Measurements from ENCODE around the gene SLCO2B1. TPM values are rescaled to one million over a fixed set of nuclear protein-coding genes. Genes with fewer than 3 reads are reported as not detected.

The SLCO2B1 gene
- polyA plus RNA-seq, 3 donors = 15.2 to 23.4 (median 16.5) TPM

DNA sequence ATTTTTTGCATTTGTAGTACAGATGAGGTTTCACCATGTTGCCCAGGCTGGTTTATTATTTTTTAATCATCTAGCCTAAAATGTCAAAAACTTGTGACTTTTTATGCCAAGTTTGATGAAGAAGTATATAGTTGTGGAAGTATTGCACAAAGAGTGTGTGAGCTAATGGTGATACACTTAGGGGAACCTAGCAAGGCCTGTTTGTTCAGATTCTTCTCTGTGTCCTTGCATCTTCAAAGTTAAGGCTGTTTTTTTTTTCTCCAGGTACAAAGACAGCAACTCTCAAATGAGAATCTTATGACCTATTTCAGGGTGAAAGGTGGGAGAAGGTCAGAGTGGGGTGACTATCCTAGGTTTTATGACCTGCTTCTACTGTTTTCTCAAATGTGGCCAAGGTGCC is 7.3 kb downstream of the SLCO2B1 start:
- H3K27ac ChIP-seq (ENCODE audit: low read depth, low read length) = no peak overlapping the region

DNA sequence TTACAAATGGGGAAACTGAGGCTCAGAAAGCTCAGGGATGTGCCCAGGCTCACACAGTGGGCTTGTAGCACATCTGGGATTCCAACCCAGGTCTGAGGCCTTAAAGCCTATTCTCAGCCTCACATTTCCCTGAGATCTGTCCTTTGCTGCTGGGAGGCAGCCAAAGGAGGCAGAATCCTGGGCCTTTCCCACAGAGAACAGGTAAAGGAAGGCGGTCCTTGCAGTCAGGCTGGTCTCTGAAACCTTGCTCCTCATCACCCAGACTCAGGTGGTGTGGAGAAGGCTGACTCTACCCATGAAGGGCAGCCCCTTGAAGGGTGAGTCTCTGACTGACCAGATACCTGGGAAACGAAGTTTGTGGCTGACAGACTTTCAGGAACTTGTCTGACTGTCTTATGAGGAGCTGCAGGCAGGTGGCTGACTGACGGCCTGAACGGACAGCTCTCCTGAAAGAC is 7.8 kb downstream of the SLCO2B1 start:
- H3K27ac ChIP-seq (ENCODE audit: low read depth, low read length) = no peak overlapping the region
- WGBS, 3 donors = 56 to 91% (median 85%) methylated on average over 4 of the region's 4 CpGs

DNA sequence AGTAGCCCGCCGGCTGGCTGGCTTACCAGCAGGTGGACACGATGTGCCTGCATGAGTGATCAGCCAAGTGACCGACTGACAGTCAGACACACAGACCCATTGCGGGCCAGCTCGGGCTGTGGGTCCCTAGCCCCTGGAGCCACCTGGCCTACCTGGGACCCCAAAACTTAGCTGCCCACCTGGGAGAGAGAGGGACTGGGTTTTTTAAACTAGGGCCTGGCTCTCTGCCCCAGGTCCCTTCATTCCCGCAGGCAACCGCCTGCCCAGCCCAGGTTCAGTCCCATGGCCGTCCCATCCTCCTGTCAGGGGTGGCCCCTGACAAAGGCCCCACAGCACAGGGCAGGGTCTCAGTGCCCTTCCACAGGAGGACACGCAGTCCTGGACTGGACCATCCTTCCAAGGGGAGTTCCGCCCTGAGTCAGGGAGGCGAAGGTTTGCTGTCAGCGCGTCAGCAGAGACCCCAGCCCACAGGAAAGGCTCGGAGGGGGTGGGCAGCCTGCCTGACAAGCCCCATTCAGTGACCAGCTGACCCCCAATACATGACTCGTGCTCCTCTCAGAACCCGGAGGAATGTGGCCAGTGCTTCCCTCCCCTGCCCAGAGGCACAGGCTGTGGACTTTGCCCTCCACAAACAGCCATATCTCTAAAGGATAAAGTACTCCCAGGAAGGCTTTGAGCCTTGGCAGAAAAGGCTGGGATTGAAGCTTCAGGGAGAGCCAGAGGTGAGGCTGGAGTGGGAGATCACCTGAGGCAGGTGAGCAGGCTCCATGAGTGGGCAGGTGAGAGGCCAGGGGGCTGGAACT is 8.4 kb downstream of the SLCO2B1 start:
- H3K27ac ChIP-seq (ENCODE audit: low read depth, low read length) = no peak overlapping the region
- WGBS, 3 donors = 48 to 89% (median 85%) methylated on average over 16 to 17 of the region's 17 CpGs

DNA sequence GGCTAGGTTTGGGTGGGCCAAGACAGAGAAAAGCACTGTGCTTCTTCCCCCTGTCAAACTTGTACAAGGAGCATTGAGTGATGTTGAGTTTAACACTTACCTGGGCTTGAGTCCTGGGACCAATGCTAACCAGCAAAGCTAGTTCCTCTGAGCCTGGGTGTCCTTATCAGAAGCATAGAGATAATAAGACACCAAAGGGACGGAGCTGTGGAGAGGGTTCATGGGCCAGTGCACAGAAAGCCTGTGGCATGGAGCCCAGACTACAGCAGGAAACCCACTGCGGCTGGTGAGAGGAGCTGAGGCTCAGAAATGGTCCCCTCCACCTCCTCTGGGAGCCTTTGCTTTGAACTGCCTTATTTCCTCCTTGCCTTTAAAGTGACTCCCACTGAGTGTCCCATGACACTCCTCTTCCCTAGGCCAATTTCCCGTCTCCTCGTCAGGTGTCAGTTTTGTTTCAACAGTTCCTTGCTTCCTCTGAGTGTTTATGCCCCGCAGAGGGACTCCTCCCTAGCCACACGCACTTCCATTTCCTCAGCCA is 9.4 kb downstream of the SLCO2B1 start:
- H3K27ac ChIP-seq (ENCODE audit: low read depth, low read length) = no peak overlapping the region
- 45 to 61% (median 57%) methylated on average over 6 of the region's 6 CpGs for WGBS, 3 donors

DNA sequence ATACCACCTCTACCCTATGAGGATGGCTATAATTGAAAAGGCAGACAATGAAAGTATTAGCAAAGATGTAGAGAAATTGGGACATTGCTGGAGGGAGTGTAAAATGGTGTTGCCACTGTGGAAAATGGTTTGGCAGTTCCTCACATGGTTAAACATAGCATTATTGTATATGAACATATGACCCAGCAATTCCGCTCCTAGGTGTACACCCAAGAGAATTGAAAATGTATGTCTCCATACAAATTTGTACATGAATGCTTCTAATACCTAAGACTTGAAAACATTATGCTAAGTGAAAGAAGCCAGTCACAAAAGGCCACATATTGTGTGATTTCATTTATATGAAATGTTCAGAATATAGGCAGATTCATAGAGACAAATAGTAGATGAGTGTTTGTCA is 10.0 kb downstream of the SLCO2B1 start:
- WGBS, 3 donors = 90 to 97% (median 95%) methylated on average over 1 of the region's 1 CpG

DNA sequence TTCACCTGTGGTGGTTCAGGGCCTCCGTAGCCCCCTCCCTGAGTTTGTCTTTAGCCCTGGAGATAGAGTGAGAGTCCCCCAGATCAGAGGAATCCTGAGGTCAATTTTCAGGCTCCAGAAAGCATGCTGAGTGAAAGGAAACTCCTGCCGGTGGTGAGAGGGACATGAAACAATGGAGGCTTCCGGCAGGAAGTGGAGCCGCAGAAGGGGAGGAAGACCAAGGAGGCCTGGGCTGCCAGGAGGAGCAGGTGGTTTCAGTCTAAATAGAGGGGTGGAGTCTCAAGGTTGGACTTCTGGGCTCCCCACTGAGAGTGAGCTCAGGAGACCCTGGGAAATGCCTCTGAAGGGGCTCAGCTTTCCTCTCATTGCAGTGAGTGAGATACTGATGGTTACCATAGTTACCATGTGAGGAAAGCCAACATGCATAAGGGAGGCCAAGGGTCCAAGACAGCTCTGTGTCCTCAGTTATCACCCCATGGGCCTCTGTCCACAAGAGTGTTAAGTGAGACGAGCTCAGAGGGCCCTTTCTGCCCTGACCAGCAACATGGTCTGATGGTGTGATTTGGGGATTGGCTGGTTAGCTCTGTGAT is 10.7 kb downstream of the SLCO2B1 start:
- H3K27ac ChIP-seq (ENCODE audit: low read depth, low read length) = no peak overlapping the region
- 53 to 89% (median 73%) methylated on average over 5 of the region's 5 CpGs for WGBS, 3 donors

More for the DNA sequence above, 10.0 kb downstream of the SLCO2B1 start:
- no peak overlapping the region for H3K27ac ChIP-seq (ENCODE audit: low read depth, low read length)

DNA sequence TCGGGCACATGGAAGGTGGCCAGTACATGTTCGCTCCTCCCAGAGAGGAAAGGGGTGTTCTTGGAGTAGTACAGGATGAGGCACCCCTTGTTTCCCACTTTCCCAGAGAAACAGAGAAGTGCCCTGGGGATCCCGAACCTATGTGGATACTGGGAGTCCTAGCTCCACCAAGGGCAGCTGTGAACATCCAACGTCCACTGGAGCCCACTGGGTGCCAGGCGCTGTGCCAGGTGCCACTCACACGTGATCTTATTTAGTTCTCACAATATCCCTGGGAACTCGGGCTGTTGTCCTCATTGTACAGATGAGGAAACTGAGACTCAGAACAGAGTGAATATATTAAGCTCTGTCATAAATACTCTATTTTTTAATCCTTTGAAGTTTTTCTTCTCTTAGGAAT is 12.0 kb downstream of the SLCO2B1 start:
- no peak overlapping the region for H3K27ac ChIP-seq (ENCODE audit: low read depth, low read length)
- 86 to 92% (median 89%) methylated on average over 7 of the region's 7 CpGs for WGBS, 3 donors

DNA sequence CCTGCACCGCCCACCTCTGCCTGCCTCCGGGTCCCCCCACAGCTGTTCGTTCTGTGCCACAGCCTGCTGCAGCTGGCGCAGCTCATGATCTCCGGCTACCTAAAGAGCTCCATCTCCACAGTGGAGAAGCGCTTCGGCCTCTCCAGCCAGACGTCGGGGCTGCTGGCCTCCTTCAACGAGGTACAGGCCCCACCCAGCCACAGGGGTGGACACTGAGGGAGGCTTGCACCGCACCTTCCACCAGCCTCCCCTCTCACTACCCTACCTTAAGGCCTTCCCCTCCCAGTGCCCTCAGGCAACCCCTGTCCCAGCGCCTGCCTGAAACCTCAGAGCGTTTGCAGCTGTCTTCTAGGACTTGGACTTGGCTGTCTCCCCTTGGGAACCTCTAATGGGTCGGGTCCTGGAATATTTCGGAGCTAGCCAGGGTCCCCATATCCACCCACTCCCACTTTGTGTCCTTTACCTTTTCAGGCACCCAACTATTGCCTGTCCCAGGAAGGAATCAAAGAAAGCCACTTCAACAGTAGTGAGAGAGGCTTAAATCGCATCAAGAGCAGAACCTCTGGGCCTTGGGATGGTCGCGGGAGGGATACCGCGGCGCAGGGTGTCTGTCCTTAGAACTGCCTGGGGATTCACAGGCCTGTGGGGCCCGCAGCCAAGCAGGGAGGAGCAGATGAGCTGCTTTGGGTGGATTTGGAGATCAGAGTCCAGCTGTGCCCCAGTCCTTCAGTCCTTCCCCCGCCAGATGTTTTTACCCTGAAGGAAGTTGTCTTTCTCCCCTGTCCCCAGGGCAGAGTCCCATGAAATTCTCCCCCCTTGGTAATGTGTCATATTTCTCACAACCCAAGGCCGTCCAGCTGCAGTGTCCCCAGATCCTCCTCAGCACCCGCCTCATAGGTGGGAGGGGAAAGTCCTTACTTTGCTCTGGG is 13.3 kb downstream of the SLCO2B1 start:
- H3K27ac ChIP-seq (ENCODE audit: low read depth, low read length) = no peak overlapping the region
- WGBS, 3 donors = 73 to 79% (median 76%) methylated on average over 25 of the region's 25 CpGs

DNA sequence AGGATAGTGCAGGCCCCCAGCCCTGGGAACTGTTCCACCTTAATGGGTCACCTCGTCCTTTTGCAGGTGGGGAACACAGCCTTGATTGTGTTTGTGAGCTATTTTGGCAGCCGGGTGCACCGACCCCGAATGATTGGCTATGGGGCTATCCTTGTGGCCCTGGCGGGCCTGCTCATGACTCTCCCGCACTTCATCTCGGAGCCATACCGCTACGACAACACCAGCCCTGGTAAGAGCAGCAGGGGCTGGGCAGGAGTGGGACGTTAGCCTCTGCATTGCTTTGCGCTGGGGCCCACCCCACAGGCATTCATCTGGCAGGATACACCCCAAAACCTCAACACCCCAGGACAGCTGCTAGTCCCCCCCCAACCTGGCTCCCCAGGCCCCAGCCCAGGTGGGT is 14.8 kb downstream of the SLCO2B1 start:
- WGBS, 3 donors = 93 to 97% (median 96%) methylated on average over 11 of the region's 11 CpGs
- no peak overlapping the region for H3K27ac ChIP-seq (ENCODE audit: low read depth, low read length)

DNA sequence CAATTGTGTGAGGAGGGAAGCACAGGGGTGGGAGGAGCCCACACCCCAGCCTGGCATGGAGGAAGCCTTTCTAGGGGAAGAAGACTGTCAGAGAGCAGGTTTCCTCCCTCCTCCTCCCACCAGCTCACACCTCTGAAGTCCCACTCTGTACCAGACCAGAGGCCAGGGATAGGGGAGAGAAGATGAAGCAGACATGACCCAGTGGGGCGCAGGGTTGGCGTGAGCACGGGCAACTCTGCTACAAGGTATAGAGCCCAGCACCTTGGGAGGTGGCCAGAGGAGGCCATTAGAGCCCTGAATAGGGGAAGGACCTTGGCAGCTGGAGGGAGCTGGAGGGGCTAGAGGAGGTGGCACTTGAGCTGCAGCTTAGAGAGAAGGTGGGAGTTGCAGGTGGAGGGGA is 15.9 kb downstream of the SLCO2B1 start:
- WGBS, 3 donors = 96 to 98% (median 96%) methylated on average over 3 of the region's 3 CpGs
- no peak overlapping the region for H3K27ac ChIP-seq (ENCODE audit: low read depth, low read length)

DNA sequence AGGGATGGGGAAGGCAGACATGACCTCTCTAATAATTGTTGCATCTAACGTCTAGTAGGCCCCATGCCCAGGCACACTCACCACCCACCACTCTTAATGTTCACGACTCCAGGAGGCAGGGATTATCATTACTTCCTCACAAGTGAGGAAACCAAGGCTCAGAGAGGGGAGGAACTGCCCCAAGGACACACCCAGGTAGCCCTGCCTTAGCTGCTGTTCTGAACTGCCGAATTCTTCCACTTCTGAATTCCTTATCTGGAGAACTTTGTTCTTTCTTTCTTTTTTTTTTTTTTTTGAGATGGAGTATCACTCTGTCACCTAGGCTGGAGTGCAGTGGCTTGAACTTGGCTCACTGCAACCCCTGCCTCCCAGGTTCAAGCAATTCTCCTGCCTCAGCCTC is 16.7 kb downstream of the SLCO2B1 start:
- 59 to 78% (median 68%) methylated on average over 3 of the region's 3 CpGs for WGBS, 3 donors
- no peak overlapping the region for H3K27ac ChIP-seq (ENCODE audit: low read depth, low read length)

DNA sequence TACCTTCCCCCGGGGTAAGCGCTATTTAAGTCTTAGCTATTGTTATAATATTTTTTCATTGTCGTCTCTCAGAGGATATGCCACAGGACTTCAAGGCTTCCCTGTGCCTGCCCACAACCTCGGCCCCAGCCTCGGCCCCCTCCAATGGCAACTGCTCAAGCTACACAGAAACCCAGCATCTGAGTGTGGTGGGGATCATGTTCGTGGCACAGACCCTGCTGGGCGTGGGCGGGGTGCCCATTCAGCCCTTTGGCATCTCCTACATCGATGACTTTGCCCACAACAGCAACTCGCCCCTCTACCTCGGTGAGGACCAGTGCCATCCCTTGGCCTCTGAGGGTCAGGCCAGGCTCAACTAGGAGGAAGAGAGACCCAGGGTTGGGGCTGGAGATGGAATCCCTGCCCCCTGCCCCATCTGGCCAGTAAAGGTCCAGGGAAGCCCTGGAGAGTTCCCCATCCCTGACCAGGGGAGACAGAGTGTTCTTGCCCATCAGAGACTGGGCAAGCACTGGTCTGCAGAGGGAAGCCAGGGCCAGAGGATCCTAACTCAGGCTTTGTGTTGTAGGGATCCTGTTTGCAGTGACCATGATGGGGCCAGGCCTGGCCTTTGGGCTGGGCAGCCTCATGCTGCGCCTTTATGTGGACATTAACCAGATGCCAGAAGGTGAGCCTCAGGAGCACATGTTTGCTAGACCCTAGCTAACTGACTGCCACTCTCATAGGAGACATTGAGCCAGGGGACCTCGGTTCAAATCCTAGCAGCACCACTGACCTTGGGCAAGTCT is 18.4 kb downstream of the SLCO2B1 start:
- 84 to 89% (median 86%) methylated on average over 13 of the region's 13 CpGs for WGBS, 3 donors
- no peak overlapping the region for H3K27ac ChIP-seq (ENCODE audit: low read depth, low read length)

DNA sequence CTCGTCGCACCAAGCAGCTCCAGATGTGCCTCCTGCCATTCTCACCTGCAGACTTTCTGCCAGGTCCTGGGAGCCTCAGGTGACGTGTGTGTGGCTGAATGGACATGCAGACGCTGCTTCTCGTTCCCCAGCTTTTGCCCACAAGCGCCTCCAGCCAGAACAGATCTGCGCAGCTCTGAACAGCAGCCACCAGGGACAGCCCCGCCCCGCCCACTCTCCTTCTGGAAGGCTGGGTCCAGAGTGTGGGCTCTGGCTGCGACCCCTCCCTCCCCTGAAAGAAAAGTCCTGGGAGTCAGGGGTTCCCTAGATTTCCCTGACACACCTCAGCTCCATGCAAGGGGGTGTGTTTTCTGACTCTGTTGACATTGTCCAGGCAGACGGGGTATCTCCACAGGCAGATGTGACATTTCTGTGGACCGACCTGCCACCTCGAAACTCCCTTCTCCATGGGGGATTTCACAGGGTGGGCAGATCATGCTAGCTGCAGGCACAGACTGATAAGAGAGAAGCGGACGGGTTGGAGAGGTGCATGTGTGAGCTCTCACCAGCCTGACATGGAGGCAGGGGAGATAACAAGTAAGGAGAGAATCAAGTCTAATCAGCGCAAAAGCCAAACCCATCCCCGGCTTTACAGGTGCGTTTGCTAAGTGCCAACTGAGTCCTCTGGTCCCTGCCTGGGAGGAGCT is 19.8 kb downstream of the SLCO2B1 start:
- H3K27ac ChIP-seq (ENCODE audit: low read depth, low read length) = no peak overlapping the region
- 71 to 81% (median 72%) methylated on average over 18 of the region's 18 CpGs for WGBS, 3 donors

DNA sequence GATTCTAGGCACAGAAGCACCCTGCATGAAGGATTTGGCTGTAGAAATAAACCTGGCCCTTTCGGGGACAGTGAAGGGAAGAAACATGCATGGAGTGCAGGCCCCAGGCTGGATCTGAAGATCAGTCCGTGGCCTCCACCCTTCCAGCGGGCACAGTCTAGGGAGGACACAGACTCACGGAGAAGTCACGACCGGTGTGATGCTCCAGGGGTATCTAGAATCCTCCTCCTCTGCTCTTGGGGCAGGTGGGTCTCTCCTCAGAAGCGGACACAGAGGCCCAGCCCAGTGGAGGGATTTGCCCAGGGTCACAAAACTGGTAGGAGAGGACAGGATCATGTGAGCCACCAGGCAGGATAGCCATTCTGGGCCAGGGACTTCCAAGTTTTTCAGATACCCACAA is 22.4 kb downstream of the SLCO2B1 start:
- no peak overlapping the region for H3K27ac ChIP-seq (ENCODE audit: low read depth, low read length)
- WGBS, 3 donors = 93 to 95% (median 94%) methylated on average over 7 of the region's 7 CpGs

DNA sequence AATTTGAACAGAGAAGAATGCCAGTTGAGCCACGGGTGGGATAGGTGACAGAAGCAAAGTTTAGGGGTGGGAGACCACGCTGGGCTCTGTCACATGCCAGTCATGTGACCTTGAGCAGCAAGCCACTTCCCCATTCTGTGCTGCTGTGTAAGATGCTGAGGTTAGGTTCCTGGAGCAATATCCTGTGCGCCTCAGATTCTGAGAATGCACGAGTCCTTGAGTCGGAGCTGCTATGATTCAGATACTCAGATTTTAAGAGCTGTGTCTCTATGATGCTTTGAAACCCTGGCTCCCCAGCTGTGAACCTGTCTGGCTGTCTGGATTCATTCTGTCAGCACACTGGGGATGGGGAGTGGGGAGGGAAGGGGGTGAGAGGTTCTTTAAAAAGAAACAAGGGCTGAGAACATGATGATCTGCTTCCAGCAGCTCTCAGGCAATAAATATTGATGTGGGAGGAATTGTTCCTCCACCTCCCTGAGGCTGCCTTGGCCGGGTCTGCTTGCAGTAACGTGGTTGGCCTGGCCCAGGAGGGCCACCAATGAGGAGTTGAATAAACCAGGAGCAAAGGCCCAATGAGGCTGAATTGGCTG is 24.0 kb downstream of the SLCO2B1 start:
- WGBS, 3 donors = 20 to 56% (median 29%) methylated on average over 7 of the region's 7 CpGs
- H3K27ac ChIP-seq (ENCODE audit: low read depth, low read length) = no peak overlapping the region

DNA sequence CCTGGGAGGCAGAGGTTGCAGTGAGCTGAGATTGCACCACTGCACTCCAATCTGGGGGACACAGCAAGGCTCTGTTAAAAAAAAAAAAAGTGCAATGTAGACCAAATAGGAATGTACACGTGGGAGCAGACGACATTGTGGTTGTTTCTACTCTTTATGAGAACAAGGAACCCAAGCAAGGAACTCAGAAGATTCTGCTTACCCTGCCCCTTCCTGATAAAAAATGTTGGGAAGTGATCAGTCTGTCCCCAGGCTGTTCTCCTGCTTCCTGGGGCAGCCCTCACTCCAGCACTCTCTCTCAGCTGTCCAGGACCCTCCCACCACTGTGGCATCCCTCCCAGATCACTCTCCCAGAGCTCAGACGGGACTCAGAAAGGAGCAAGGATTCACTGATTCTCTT is 31.8 kb downstream of the SLCO2B1 start:
- WGBS, 3 donors = 13 to 51% (median 26%) methylated on average over 3 of the region's 3 CpGs
- no peak overlapping the region for H3K27ac ChIP-seq (ENCODE audit: low read depth, low read length)

DNA sequence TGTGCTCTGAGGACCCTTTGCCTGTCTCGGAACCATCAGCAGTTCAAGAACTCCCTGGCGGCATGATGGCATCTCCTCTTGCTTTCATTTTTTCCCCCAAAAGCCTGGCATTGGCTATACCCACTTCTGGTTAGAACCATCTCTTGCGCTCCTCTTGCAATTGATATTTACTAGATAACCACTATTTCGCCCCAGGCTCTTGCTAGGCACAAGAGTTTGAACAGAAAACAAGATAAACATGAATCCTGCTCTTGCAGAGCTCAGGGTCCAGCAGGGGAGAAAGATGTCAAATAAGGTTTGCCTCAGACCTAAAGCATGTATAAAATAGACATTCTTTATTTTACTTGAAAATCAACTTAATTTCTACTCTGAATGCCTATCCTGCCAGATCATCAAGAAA is 33.1 kb downstream of the SLCO2B1 start:
- no peak overlapping the region for H3K27ac ChIP-seq (ENCODE audit: low read depth, low read length)
- WGBS, 3 donors = 94 to 100% (median 96%) methylated on average over 4 of the region's 4 CpGs

Data from adipose tissue (tissue), 3 donors.